GM23338 (cell line): Measurements from ENCODE around the gene FGF10. TPM values are rescaled to one million over a fixed set of nuclear protein-coding genes. Genes with fewer than 3 reads are reported as not detected.

ENCODE experiments used
- ATAC-seq: fragments of 200-7000 bp; cut with Tn5 transposase; 3 replicates; pipeline ENCODE4 v1.9.1; 2020
- DNase-seq: peaks from one replicate; pipeline ENCODE4 v3.0.0-alpha.2; 2015; ENCODE audit warnings: low spot score
- H2AFZ ChIP-seq: fragments of 200-600 bp; sonication (generic); 2 replicates; pipeline ENCODE4 v1.8.0; 2016; ENCODE audit warnings: antibody characterized with exemption, mild to moderate bottlenecking, moderate library complexity
- H3F3A ChIP-seq: fragments of 200-600 bp; sonication (generic); replicated peaks from 2 replicates; pipeline ENCODE4 v1.8.0; 2017; ENCODE audit warnings: antibody characterized with exemption, mixed run types, low read depth
- H3K27ac ChIP-seq: fragments of 200-600 bp; sonication (generic); 2 replicates; pipeline ENCODE4 v1.6.1; 2016; ENCODE audit warnings: low read depth
- H3K27me3 ChIP-seq: fragments of 200-600 bp; sonication (generic); 2 replicates; pipeline ENCODE4 v1.8.0; 2016; ENCODE audit warnings: mild to moderate bottlenecking, mixed run types, moderate library complexity; ENCODE audit not compliant: insufficient read depth
- H3K36me3 ChIP-seq: fragments of 200-600 bp; sonication (generic); 2 replicates; pipeline ENCODE4 v1.8.0; 2016; ENCODE audit warnings: mild to moderate bottlenecking; ENCODE audit not compliant: insufficient read depth
- H3K4me1 ChIP-seq: fragments of 200-600 bp; sonication (generic); 2 replicates; pipeline ENCODE4 v1.8.0; 2016; ENCODE audit warnings: mild to moderate bottlenecking, moderate library complexity; ENCODE audit not compliant: insufficient read depth
- H3K4me2 ChIP-seq: fragments of 200-600 bp; sonication (generic); 2 replicates; pipeline ENCODE4 v1.7.1; 2017; ENCODE audit warnings: mixed run types
- H3K4me3 ChIP-seq: fragments of 200-600 bp; sonication (generic); 2 replicates; pipeline ENCODE4 v1.6.1; 2016; ENCODE audit warnings: mixed run types
- H3K79me2 ChIP-seq: fragments of 200-600 bp; sonication (generic); replicated peaks from 2 replicates; pipeline ENCODE4 v1.8.0; 2017; ENCODE audit warnings: mild to moderate bottlenecking; ENCODE audit not compliant: insufficient read depth
- H3K9me2 ChIP-seq: fragments of 200-600 bp; sonication (generic); 2 replicates; pipeline ENCODE4 v1.8.0; 2017; ENCODE audit not compliant: insufficient read depth
- H4K20me1 ChIP-seq: fragments of 200-600 bp; sonication (generic); replicated peaks from 2 replicates; pipeline ENCODE4 v1.8.0; 2017; ENCODE audit warnings: mild to moderate bottlenecking; ENCODE audit not compliant: insufficient read depth
- H3K27ac Mint-ChIP-seq: 2 replicates; pipeline ENCODE4 v1.8.0; 2020; ENCODE audit warnings: inconsistent platforms, mild to moderate bottlenecking, moderate library complexity, mixed read lengths
- H3K27me3 Mint-ChIP-seq: 3 replicates; pipeline ENCODE4 v1.8.0; 2022; ENCODE audit warnings: low read depth, mild to moderate bottlenecking, moderate library complexity, mixed read lengths, inconsistent platforms; ENCODE audit not compliant: insufficient read depth, poor library complexity
- H3K36me3 Mint-ChIP-seq: 3 replicates; pipeline ENCODE4 v1.8.0; 2021; ENCODE audit warnings: low read depth, mild to moderate bottlenecking, inconsistent platforms, moderate library complexity, mixed read lengths
- H3K4me1 Mint-ChIP-seq: 3 replicates; pipeline ENCODE4 v1.8.0; 2020; ENCODE audit warnings: mild to moderate bottlenecking, inconsistent platforms, mixed read lengths
- H3K4me3 Mint-ChIP-seq: 3 replicates; pipeline ENCODE4 v1.8.0; 2021; ENCODE audit warnings: moderate library complexity, mild to moderate bottlenecking, inconsistent platforms, mixed read lengths
- H3K9me3 Mint-ChIP-seq: 3 replicates; pipeline ENCODE4 v1.8.0; 2020; ENCODE audit warnings: moderate library complexity, mild to moderate bottlenecking, inconsistent platforms, mixed read lengths
- ZNF462 ChIP-seq: fragments of 250-450 bp; sonication (Bioruptor Pico); IDR thresholded peaks from 2 replicates; pipeline ENCODE4 v1.5.0; 2020; ENCODE audit warnings: mild to moderate bottlenecking, moderate library complexity
- polyA plus RNA-seq: library from polyadenylated mRNA; unstranded; fragments of >200 nt; fragmentation: Nextera tagmentation; extraction: Ambion mirVana; gene quantifications from 2 replicates; pipeline ENCODE4 v1.2.1, GENCODE V29; 2016
- total RNA-seq: library from RNA; depleted of rRNA; stranded (reverse); fragments of >200 nt; shearing (Covaris generic); gene quantifications from 2 replicates; pipeline ENCODE4 v1.2.3, GENCODE V29; 2014

The FGF10 gene
- total and polyA plus RNA-seq, 2 experiments from 2014 or later, result 0.24 to 0.50 TPM

- H3K36me3 ChIP-seq, result 0 out of 2 replicates have a peak, but pooled peaks cover 5% of the 10 kb centered on the region
- H3K36me3 Mint-ChIP-seq, result peaks cover 4% of the 10 kb centered on the region; the same call in 2 of the 3 replicates
These were observed 69.0 kb downstream of the FGF10 start for GRCh38 chr5:44320188-44320587.

More at GRCh38 chr5:44320188-44320587, 69.0 kb downstream of the FGF10 start:
- no peaks in the 10 kb centered on the region for H3K9me2 ChIP-seq
- H3K4me3 Mint-ChIP-seq, result no peak overlapping the region
- H4K20me1 ChIP-seq, result no peaks in the 10 kb centered on the region
- H3K4me1 Mint-ChIP-seq, result peaks cover 1% of the 10 kb centered on the region
- peaks cover 10% of the 10 kb centered on the region for H3K9me3 Mint-ChIP-seq
- TF ChIP-seq ZNF462 (CRISPR knock-in tag), result no peak
- H2AFZ ChIP-seq, result no peak overlapping the region
- H3K4me1 ChIP-seq, result no peaks in the 10 kb centered on the region; the same call in 1 of the 2 replicates
- no peak overlapping the region for H3K27ac Mint-ChIP-seq
- DNase-seq, result no peak
- ATAC-seq, result no peak
- H3F3A ChIP-seq, result no peaks in the 10 kb centered on the region
- no peak overlapping the region for H3K4me2 ChIP-seq
- no peaks in the 10 kb centered on the region for H3K27me3 ChIP-seq
- H3K79me2 ChIP-seq, result no peaks in the 10 kb centered on the region
- no peaks in the 10 kb centered on the region for H3K27me3 Mint-ChIP-seq
- H3K27ac ChIP-seq, result no peak overlapping the region
- no peak overlapping the region for H3K4me3 ChIP-seq
